TTC549 (cell line): ENCODE results near the gene ZSCAN22.
"Not testable (repeated sequence)": the region's sequence is repeated elsewhere in the genome, so short reads cannot be mapped to it uniquely, and the experiment has no call there.

Experiments
- FAIRE-seq: peaks from 2 replicates; lab custom pipeline; 2012; peaks lifted over from hg19 to GRCh38; lab: Jason Lieb, UNC

Gene ZSCAN22

DNA sequence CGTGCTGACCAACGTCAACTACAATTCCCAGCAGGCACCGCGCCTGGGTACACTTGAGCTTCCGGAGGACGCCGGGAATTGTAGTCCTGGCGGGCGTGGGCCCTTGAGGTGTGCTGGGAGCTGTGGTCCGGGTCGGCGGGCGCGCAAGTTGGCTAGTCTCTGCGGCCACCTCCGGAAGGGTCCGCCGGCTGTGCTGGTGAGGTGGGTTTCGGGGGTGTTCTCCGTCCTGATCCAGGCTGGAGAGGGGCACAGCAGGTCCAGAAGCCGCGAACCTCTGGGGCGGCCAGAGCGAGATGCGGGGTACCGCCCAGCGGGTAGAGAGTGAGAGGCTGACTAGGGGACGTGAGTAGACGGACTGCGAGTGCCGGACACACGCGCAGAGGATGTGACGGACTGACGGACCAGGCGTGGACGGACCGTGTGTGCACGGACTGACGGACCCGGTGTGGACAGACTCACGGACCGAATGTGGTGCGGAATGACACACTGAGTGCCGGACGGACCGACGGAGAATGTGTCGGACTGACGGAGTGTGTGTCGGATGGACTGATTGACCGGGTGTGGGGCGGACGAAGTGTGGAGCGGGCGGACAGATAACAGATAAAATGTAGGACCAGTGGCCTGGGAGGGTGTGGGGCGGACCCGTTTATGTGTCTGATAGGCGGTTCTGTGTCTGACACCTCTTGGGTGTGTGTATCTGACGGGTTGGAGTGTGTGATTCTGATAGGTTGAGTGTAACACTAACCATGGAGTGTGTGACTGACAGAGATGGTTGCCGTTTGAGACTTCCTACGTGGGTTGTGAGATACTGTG, at the start of gene ZSCAN22:
TSS of gene ZSCAN22 (plus strand) at position 81 of the 813 bp plus-strand sequence. CDS start 7,809 bp downstream, outside the sequence.
- FAIRE-seq, result no peak

- no peak for FAIRE-seq
Measured at GRCh38 chr19:58277197-58277596, 49.6 kb upstream of the ZSCAN22 start.

DNA sequence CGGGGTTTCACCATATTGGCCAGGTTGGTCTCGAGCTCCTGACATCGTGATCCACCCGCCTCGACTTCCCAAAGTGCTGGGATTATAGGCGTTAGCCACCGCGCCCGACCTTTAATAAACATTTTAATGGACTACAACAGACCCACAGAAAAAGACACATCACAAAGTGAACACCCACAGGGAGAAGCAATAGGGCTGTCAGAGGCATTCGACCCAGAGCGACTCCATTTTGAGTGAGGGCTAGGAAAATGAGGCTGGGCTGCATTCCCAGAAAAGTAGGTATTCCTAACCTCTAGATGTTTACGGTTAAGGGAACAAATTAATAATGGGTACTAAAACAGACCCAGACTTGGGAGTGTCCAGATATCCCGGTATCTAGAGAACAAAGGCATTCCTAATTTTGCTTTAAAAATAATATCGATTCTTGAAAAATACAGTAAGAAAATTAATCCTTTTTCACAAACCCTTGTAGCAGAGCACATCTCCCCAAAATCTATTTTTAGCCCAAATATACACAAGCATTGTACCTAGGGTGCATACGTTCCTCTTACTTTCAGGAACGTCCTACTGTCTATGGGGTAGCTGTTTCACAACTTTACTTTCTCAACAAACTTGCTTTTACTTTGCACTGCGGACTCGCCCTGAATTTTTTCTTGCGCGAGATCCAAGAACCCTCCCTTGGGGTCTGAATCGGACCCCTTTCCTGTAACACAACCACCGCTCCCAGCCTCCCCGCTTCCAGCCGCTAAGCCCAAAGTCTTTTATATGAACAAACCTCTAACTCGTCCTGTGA, 48.9 kb upstream of the ZSCAN22 start:
- no peak for FAIRE-seq

- peak; percentile 95 for FAIRE-seq
Measured at GRCh38 chr19:58278541-58279041, 48.2 kb upstream of the ZSCAN22 start, which contains the start of gene ZNF8. Gene ZNF8, plus strand, starts transcription at chr19:58278955. Its CDS starts 127 bp downstream, at chr19:58279082.

DNA sequence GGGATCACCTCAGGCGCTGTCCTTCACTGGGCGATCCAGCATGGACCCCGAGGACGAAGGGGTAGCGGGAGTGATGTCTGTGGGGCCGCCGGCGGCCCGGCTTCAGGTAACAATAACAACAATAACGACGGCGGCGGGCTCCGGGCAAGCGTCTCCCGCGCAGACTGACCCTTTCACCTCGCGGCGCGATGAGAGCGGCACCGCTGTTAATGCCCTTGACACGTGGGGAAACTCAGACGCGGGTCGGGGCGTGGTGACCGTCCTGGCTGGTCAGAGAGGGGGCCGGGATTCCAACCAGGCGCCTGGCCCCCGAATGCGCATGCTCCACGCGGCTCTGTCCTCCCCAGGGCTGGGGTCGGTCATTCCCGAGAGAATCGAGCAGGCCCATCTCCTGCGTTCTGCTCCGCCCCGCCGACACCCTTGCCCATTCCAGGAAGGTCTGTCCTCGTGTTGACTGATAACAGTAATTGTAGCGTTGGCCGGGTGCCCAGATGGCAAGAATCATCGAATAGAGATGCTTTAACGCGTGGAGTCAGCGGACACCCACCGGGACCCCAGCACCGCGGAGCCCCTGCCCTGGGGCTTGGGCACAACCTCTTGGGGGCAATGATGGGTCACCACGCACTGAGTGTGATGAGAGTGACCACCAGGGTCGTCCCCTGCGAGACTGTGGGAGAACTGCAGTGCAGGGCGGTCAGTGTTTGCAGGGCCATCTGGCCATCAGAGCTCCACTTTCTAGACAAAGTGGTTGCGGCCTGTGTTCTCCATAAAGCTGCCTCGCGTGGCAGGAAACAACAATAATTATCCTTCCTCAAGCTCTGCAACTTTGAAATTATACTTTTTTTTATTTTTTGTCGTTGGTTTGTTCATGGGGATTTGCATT, 47.5 kb upstream of the ZSCAN22 start:
- FAIRE-seq, result no peak

- FAIRE-seq, result no peak
Measured at GRCh38 chr19:58279925-58280316, 46.9 kb upstream of the ZSCAN22 start.

GRCh38 chr19:58284199-58284598, 42.6 kb upstream of the ZSCAN22 start:
- FAIRE-seq, result no peak

GRCh38 chr19:58291943-58292342, 34.9 kb upstream of the ZSCAN22 start:
- FAIRE-seq, result no peak

DNA sequence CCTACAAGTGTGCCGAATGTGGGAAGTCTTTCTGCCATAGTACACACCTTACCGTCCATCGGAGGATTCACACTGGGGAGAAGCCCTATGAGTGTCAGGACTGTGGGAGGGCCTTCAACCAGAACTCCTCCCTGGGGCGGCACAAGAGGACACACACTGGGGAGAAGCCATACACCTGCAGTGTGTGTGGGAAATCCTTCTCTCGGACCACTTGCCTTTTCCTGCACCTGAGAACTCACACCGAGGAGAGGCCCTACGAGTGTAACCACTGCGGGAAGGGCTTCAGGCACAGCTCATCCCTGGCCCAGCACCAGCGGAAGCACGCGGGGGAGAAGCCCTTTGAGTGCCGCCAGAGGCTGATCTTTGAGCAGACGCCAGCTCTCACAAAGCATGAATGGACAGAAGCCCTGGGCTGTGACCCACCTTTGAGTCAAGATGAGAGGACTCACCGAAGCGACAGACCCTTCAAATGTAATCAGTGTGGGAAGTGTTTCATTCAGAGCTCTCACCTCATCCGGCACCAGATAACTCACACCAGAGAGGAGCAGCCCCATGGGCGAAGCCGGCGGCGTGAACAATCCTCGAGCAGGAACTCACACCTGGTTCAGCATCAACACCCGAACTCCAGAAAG, 31.9 kb upstream of the ZSCAN22 start:
- FAIRE-seq, result no peak

DNA sequence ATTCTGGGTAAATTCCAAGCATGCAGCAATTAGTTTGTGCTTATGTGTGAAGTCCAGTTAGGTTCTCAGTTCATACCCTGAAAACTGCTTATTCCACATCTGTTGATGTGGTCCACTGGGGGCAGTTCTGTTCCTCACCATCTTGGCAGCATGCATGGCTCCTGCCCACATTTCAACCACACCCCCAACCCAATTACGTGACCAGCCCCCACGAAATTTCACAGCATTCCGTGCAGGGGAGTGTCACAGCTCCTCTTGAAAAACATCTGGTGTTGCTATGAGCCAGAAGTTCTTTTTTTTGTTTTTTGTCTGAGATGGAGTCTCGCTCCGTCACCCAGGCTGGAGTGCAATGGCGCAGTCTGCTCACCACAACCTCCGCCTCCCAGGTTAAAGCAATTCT, 30.7 kb upstream of the ZSCAN22 start:
- FAIRE-seq, result no peak

DNA sequence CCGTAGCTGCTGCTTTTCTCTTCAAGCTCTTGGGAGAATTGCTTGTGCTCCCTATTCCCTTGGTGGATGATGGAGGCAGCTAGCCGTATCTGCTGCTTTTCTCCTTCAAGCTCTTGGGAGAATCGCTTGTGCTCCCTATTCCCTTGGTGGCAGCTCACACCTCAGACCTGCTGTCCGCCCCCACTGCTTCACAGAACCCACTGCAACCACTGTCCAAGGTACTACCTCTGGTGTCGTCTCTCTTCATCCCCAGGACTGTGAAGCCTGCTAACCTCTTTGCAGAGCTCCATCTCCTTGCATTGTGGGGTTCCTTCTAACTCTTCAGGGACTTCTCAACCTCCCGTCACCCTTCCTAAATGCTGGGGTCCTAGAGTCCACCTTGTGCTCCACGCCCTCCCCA, 26.2 kb upstream of the ZSCAN22 start:
- no peak for FAIRE-seq

DNA sequence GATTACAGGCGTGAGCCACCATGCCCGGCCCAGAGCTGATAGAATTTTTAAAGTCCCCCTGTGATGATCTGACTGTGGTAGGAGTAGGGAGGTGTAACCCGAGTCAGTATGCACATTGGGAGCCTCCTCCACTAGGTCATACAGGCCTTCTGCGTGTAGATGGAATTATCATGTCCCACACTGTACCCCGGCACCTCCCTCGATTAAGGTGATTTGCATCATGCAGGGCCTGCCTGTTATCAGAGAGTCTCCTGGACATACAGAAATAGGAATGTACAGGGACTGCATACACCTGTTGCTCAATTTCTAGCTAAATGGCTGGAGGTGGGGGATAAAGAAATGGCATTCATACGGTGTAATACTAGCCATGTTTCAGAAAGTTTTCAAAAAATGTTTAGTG, 22.5 kb upstream of the ZSCAN22 start:
- no peak for FAIRE-seq

GRCh38 chr19:58304748-58305064, 22.1 kb upstream of the ZSCAN22 start:
- no peak for FAIRE-seq

DNA sequence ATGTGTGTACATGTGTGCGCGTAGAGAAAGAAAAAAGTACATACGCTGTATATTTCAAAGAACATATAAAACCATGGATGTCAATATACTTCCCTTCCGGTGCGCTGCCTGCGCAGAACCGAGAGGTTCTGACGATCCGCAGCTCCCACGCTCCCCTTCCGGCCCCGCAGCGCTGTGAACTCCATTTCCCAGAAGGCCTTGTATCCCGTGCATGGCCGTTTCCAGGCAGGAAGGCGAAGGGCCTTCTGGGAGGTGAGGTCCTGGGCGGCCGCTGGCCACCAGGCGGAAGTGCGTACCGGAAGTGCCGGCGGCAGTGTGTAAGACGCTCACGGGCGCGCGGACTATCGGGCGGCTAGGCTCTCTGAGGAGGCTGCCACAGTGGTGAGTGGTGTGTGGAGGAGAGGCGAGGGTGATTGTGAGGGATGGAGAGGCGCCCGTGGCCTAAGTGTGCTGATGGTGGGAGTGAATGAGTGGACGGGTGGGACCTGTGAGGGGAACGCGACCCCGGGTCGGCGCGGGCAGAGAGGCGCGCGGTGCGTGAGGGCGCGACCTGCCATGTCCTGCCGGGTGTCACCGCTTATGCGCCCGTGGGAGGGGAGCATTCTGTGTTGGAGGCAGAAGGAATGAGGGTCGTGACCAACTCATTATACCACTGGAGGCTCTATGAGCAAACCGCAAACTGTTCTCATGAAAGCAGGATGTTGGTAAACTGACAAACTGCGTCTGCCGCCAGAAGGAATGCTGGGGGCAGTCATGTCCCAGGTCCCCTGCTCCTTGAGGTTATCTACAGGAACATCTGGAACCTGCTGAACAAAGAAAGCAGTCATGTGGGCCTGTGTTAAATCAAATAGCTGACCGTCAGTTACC, 21.5 kb upstream of the ZSCAN22 start, which contains the start of gene ERVK3-1:
TSS of gene ERVK3-1 (plus strand) at position 313 of the 867 bp plus-strand sequence. CDS start 6,792 bp downstream, outside the sequence.
- peak; percentile 95 for FAIRE-seq

DNA sequence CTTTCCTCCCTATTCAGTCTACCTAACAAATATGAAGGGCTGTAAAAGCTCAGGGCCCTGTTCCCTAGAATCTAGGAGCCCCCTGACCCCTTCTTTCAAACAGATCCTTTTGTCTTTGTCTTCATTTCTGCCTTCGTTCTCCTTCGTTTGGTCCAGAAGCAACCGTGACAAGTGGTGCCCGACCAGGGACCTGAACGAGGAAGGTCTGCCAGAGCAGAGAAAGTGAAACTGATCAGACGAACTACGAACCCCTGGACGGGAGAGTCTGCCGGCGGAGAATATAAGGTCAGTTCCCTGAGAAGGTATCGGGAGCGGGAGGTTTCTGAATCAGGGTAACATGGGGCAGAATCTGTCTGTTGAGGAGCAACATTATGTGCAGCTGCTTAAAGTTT, 20.9 kb upstream of the ZSCAN22 start:
- FAIRE-seq, result no peak

DNA sequence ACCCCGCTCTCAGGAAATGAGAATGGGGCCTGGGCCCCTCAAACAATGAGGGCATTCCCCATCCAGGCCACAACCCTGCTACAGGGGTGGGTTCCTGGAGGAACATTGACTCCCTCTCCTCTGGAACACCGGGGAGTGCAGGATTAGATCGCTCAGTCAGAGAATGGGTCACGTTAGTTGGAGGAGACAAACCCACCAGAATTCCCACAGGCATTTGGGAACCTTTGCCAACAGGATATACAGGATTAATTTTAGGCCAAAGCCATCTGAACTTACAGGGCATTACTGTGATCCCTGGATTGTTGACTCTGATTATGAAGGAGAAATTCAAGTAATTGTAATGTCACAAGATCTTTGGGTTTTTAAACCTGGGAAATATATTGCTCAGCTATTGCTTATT, 19.1 kb upstream of the ZSCAN22 start:
- no peak for FAIRE-seq

GRCh38 chr19:58310685-58311084, 16.1 kb upstream of the ZSCAN22 start:
- FAIRE-seq, result not testable (repeated sequence)

- no peak for FAIRE-seq
Measured at GRCh38 chr19:58311345-58311865, 15.4 kb upstream of the ZSCAN22 start.

DNA sequence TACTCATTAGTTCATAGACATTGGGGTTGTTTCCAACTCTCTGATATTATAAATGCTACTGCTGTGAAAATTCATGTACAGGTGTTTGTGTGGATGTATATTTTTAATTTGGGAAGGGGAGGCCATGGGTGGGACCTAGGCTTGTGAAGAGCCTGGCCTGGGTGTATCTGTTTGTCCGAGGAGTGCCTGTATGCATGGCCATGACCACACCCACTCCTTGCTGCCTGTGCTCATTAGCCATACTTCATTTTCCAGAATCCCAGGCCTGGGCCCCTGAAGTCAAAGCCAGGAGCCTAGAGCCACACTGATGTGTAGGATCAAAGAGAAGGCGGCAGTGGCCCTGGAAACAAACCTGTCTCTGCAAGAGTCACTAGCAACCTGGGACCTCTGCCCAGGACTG, 11.2 kb upstream of the ZSCAN22 start:
- FAIRE-seq, result no peak

DNA sequence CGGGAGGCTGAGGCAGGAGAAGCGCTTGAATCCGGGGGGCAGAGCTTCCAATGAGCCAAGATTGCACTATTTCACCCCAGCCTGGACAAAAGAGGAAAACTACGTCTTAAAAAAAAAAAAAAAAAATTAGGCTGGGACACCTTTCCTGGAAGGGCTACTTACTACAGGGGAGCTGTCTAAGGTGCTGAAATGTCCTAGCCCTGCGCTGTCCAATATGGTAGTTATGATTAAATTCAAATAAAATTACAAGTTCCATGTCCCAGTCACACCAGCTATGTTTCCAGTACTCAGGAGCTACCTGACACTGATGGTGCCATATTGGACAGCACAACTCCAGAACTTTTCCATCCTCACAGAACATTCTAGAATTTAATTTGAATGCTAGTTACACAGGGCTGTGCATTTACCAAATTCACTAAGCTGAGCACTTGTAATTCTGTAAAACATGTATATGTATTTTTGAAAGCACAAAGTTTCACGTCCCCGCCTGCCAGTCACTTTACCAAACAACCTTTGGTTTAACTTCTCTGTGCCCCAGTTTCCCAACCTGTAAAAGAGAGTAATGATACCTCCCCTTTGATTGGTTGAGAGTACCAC, 9.2 kb upstream of the ZSCAN22 start:
- no peak for FAIRE-seq
